ENCODE results near the gene FBXL20. TPM values are rescaled to one million over a fixed set of nuclear protein-coding genes. Genes with fewer than 3 reads are reported as not detected.
"Not testable (repeated sequence)": the region's sequence is repeated elsewhere in the genome, so short reads cannot be mapped to it uniquely, and the experiment has no call there.

Gene FBXL20
- total RNA-seq, 2 donors from 2014 or later: 15.6 to 18.1 TPM

GRCh38 chr17:39335704-39336223, 65.7 kb downstream of the FBXL20 start:
- Histone ChIP-seq H3K27ac (ENCODE audit: low read depth, low read length) (no peak overlapping the region), H3K36me3 (ENCODE audit: control insufficient read depth, insufficient read depth, low read length) (peaks cover 14% of the 10 kb centered on the region), H3K27me3 (ENCODE audit: control insufficient read depth, insufficient read depth, low read length, poor library complexity, severe bottlenecking) (no peaks in the 10 kb centered on the region), H3K4me1 (ENCODE audit: control insufficient read depth, insufficient read depth, low read length) (no peaks in the 10 kb centered on the region), H3K9ac (ENCODE audit: extremely low read depth, low read length, poor library complexity, severe bottlenecking) (no peak overlapping the region), H3K4me3 (ENCODE audit: low read length) (no peak overlapping the region), H3K9me3 (ENCODE audit: control insufficient read depth, low read length) (peaks cover 38% of the 10 kb centered on the region)
- Mint-ChIP-seq H3K27ac (no peak overlapping the region), H3K36me3 (ENCODE audit: low read depth) (peaks cover 70% of the 10 kb centered on the region), H3K4me1 (no peaks in the 10 kb centered on the region), H3K9me3 (peaks cover 62% of the 10 kb centered on the region), H3K4me3 (no peak overlapping the region), H3K27me3 (ENCODE audit: insufficient read depth) (no peaks in the 10 kb centered on the region)
- DNase-seq: no peak
- 90 to 95% methylated on average over 2 to 4 of the region's 4 CpGs for WGBS, 2 experiments (ENCODE audit: insufficient coverage in 1 of 2, insufficient read length in 1 of 2)
- TF ChIP-seq CTCF (conservative IDR thresholded peaks at IDR 0.05): no peak

- H3K27ac Mint-ChIP-seq; H3K4me1 ChIP-seq (ENCODE audit: control insufficient read depth, insufficient read depth, low read length); H3K27me3 ChIP-seq (ENCODE audit: control insufficient read depth, insufficient read depth, low read length, poor library complexity, severe bottlenecking); H3K27me3 Mint-ChIP-seq (ENCODE audit: insufficient read depth); H3K27ac ChIP-seq (ENCODE audit: low read depth, low read length); H3K4me3 ChIP-seq (ENCODE audit: low read length); DNase-seq; H3K9ac ChIP-seq (ENCODE audit: extremely low read depth, low read length, poor library complexity, severe bottlenecking); H3K4me1 Mint-ChIP-seq; H3K4me3 Mint-ChIP-seq: not testable (repeated sequence)
- 90 to 93% methylated on average over 3 to 5 of the region's 6 CpGs for WGBS, 2 experiments (ENCODE audit: insufficient coverage in 1 of 2, insufficient read length in 1 of 2)
- peaks cover 58% of the 10 kb centered on the region for H3K9me3 Mint-ChIP-seq
- Histone ChIP-seq H3K36me3 (ENCODE audit: control insufficient read depth, insufficient read depth, low read length) (peaks cover 11% of the 10 kb centered on the region), H3K9me3 (ENCODE audit: control insufficient read depth, low read length) (peaks cover 33% of the 10 kb centered on the region)
- peaks cover 60% of the 10 kb centered on the region for H3K36me3 Mint-ChIP-seq (ENCODE audit: low read depth)
These were observed 67.2 kb downstream of the FBXL20 start for GRCh38 chr17:39334008-39334744.

- Mint-ChIP-seq H3K27ac (no peak overlapping the region), H3K27me3 (ENCODE audit: insufficient read depth) (no peaks in the 10 kb centered on the region), H3K36me3 (ENCODE audit: low read depth) (peaks cover 48% of the 10 kb centered on the region), H3K4me3 (no peak overlapping the region), H3K4me1 (no peaks in the 10 kb centered on the region), H3K9me3 (peaks cover 46% of the 10 kb centered on the region)
- no peak for TF ChIP-seq CTCF (conservative IDR thresholded peaks at IDR 0.05)
- DNase-seq: no peak
- Histone ChIP-seq H3K27me3 (ENCODE audit: control insufficient read depth, insufficient read depth, low read length, poor library complexity, severe bottlenecking) (no peaks in the 10 kb centered on the region), H3K9ac (ENCODE audit: extremely low read depth, low read length, poor library complexity, severe bottlenecking) (no peak overlapping the region), H3K9me3 (ENCODE audit: control insufficient read depth, low read length) (peaks cover 24% of the 10 kb centered on the region), H3K4me3 (ENCODE audit: low read length) (no peak overlapping the region), H3K4me1 (ENCODE audit: control insufficient read depth, insufficient read depth, low read length) (no peaks in the 10 kb centered on the region), H3K36me3 (ENCODE audit: control insufficient read depth, insufficient read depth, low read length) (peaks cover 5% of the 10 kb centered on the region), H3K27ac (ENCODE audit: low read depth, low read length) (no peak overlapping the region)
- WGBS, 2 experiments (ENCODE audit: insufficient coverage in 1 of 2, insufficient read length in 1 of 2): 94 to 96% methylated on average over 4 to 5 of the region's 5 CpGs
These were observed 69.3 kb downstream of the FBXL20 start for GRCh38 chr17:39332092-39332491.

All from endodermal cell (in vitro differentiated cells).